Left renal cortex interstitium (tissue), 4 donors: ENCODE data around the gene PALLD. TPM values are rescaled to one million over a fixed set of nuclear protein-coding genes. Genes with fewer than 3 reads are reported as not detected.
A peak's percentile ranks its signal among the peaks of the same experiment; 100 is the strongest.

Experiments
- DNase-seq, 4 donors: peaks; one replicate each; pipeline ENCODE4 v3.0.0-alpha.2; 2013; ENCODE audit warnings: low read depth in 4 of 4, low spot score in 2 of 4, missing footprints in 1 of 4
- polyA plus RNA-seq, 4 donors: library from polyadenylated mRNA; unstranded; fragments of 120-200 nt; gene quantifications; one replicate each; pipeline ENCODE4 v1.2.1, GENCODE V29; 2013; ENCODE audit not compliant: insufficient read length in 4 of 4

The PALLD gene
- polyA plus RNA-seq, 4 donors = 171 to 242 (median 194) TPM

- no peak for DNase-seq
Observed at GRCh38 chr4:168614281-168615057, 117.6 kb downstream of the PALLD start.

- DNase-seq = no peak
Observed at GRCh38 chr4:168615294-168616065, 118.6 kb downstream of the PALLD start.

GRCh38 chr4:168618577-168619265 lies 121.9 kb downstream of the PALLD start:
- no peak for DNase-seq

GRCh38 chr4:168619266-168619631 lies 122.4 kb downstream of the PALLD start:
- no peak for DNase-seq

GRCh38 chr4:168621806-168622589 lies 125.1 kb downstream of the PALLD start:
- no peak for DNase-seq

GRCh38 chr4:168622600-168622999 lies 125.7 kb downstream of the PALLD start:
- DNase-seq = no peak

GRCh38 chr4:168623011-168623410 lies 126.2 kb downstream of the PALLD start:
- DNase-seq = no peak

GRCh38 chr4:168623484-168623883 lies 126.6 kb downstream of the PALLD start:
- no peak for DNase-seq

- DNase-seq = no peak
Observed at GRCh38 chr4:168628251-168628650, 131.4 kb downstream of the PALLD start.

- no peak for DNase-seq
Observed at GRCh38 chr4:168629566-168629965, 132.7 kb downstream of the PALLD start.

GRCh38 chr4:168630445-168631187 lies 133.8 kb downstream of the PALLD start:
- no peak for DNase-seq

- DNase-seq = peak in 2 of 4 donors; percentile 60 to 80
Observed at GRCh38 chr4:168631241-168632162, 134.7 kb downstream of the PALLD start.

GRCh38 chr4:168632301-168632725 lies 135.5 kb downstream of the PALLD start:
- DNase-seq = no peak

- DNase-seq = no peak
Observed at GRCh38 chr4:168633064-168633463, 136.2 kb downstream of the PALLD start.

GRCh38 chr4:168633496-168633895 lies 136.6 kb downstream of the PALLD start:
- DNase-seq = no peak

GRCh38 chr4:168634276-168634802 lies 137.5 kb downstream of the PALLD start:
- DNase-seq = no peak

GRCh38 chr4:168636040-168636439 lies 139.2 kb downstream of the PALLD start:
- no peak for DNase-seq

GRCh38 chr4:168636506-168637196 lies 139.8 kb downstream of the PALLD start:
- DNase-seq = no peak
